ENCODE measurements around the gene FH.

GRCh38 chr1:241503444-241503843 is 16.1 kb downstream of the FH start:
- TF ChIP-seq CTCF (IDR thresholded peaks at IDR 0.05; ENCODE audit: extremely low read depth in 1 of 2, insufficient read depth in 1 of 2, low read depth in 1 of 2, low read length in 2 of 2) (no peak), POLR2A (IDR thresholded peaks at IDR 0.05; ENCODE audit: low read depth, low read length) (no peak), MAX (IDR thresholded peaks at IDR 0.05; ENCODE audit: insufficient read depth, insufficient read length) (no peak), MYC (IDR thresholded peaks at IDR 0.05; ENCODE audit: low read depth, low read length) (no peak)
